DOHH2 (cell line): ENCODE results near the gene SCUBE3.

Experiments
- EZH2phosphoT487 ChIP-seq: fragments of 200-600 bp; sonication (generic); IDR thresholded peaks from 2 replicates; pipeline ENCODE4 v1.6.1; 2017; ENCODE audit warnings: borderline replicate concordance, mild to moderate bottlenecking, antibody characterized with exemption, low read length, moderate library complexity, mixed read lengths
- TF ChIP-seq, protein P1 (sequence below): fragments of 200-600 bp; sonication (generic); IDR thresholded peaks from one replicate; pipeline ENCODE4 v1.5.1; 2014; ENCODE audit warnings: antibody characterized with exemption, mild to moderate bottlenecking, low read depth, low read length; ENCODE audit not compliant: poor library complexity, severe bottlenecking

DNA sequence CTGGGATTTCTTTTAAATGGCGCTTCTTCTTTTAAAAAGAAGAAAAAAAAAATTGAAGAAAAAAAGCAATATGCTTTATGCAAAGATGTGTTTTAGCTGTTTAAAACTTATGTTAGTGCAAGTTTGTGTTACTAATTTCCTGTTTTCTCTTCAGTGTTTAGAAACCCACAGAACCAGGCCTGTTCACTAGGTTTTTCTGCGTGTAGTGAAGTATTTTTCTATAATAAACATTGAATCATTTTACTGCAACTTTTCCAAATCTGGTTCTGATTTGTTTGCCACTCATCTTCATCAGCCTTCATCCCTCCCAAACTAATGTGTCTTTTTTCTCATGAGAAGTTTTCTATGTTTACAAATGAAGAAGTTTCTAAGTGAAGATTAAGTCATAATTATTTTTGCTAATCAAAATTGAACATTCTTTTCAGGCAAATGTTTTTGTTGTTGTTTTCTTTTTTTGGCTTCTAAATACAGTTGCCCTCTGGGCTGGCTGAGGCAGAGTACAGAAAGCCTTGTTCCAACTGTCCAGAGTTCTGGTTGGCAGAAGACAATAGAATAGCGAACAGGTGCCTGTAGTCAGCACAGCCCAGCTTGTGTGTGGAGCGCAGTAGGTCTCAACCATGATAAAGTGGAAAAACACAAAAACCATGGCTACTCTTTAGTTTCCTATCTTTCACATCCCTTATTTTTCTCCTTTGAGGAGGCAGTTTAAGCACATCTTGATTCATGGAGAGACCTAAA is 60.2 kb downstream of the SCUBE3 start:
- TF ChIP-seq, protein P1, sequence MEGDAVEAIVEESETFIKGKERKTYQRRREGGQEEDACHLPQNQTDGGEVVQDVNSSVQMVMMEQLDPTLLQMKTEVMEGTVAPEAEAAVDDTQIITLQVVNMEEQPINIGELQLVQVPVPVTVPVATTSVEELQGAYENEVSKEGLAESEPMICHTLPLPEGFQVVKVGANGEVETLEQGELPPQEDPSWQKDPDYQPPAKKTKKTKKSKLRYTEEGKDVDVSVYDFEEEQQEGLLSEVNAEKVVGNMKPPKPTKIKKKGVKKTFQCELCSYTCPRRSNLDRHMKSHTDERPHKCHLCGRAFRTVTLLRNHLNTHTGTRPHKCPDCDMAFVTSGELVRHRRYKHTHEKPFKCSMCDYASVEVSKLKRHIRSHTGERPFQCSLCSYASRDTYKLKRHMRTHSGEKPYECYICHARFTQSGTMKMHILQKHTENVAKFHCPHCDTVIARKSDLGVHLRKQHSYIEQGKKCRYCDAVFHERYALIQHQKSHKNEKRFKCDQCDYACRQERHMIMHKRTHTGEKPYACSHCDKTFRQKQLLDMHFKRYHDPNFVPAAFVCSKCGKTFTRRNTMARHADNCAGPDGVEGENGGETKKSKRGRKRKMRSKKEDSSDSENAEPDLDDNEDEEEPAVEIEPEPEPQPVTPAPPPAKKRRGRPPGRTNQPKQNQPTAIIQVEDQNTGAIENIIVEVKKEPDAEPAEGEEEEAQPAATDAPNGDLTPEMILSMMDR: no peak
- no peak for TF ChIP-seq EZH2phosphoT487
